GM18907 (cell line): ENCODE results near the gene SLX4IP.

Experiments
- ATAC-seq: cut with Tn5 transposase; IDR thresholded peaks from one replicate; pipeline ENCODE4 v1.9.1; 2021; ENCODE audit warnings: mild to moderate bottlenecking, moderate library complexity; ENCODE audit not compliant: unreplicated experiment

SLX4IP gene

GRCh38 chr20:10625641-10626040 is 190.5 kb downstream of the SLX4IP start:
- no peak for ATAC-seq

GRCh38 chr20:10626896-10627295 is 191.8 kb downstream of the SLX4IP start:
- no peak for ATAC-seq

DNA sequence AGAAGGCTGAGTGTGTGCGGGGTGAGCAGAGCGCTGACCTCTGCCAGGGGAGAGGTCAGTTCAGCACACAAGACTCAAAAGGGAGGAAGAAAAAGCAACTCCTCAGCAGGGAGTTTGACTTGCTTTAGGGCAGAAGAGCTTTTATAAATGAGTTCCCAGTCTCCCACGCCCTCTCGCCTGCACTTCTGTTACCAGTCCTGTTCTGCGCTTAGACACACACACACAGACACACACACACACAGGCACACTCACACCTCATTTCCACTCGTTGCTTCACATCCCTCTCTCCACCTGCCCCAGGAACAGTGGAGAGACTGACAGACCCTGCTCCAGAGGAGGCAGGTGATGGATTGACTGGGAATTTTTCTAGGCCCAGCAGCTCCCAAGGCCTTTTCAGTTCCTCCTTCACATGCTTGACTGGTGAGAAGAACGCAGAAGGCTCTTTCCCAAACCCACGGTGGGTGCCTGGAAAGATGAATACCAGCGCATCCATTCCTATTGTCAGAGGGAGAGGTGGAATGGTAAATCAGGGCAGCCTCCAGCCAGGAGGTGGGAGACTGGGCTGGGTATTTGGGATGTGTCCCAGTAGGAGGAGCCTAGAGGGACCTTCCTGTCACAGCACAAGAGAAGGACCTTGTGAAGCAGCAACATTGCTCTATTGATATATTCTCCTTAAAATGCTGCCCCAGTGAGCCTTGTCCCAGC is 195.0 kb downstream of the SLX4IP start:
- ATAC-seq = no peak

- no peak for ATAC-seq
These were observed 196.0 kb downstream of the SLX4IP start for GRCh38 chr20:10631126-10631525.

DNA sequence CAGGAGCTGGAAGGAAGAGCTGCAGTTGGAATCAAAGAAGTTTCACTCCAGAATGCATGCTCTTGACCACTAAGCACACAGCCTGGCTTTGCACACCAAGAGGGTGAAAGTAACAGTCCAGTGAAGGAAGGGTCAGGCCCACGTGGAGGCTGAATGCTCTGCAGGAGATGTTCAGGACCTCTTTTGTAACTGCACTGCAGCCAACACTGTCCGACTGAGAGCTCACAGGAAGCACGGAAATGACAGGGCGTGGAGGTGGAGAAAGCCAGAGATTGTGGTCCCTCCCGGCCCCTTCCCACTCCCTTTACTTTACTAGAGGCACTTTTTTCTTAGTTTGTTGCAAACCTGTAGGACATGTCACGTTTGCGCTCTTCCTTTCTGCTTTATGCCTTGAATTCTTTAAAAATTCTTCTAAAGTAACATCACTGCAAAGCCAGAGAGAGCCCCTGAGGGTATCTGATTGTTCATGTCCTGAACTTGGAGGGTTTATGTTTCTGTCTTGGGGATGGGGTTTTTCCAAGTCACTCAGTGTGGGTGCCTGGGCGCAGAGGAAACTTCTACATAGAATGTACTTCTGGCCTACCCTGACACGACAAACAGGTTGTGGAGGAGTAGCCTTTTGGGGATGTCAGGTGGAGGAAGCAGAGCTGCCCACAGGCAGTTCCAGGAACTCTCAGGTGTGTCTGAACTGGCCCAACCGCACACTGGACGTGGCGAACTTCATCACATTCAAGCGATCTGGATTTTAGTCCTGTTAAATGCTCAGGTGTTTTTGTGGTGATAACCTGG is 197.8 kb downstream of the SLX4IP start:
- ATAC-seq = no peak

DNA sequence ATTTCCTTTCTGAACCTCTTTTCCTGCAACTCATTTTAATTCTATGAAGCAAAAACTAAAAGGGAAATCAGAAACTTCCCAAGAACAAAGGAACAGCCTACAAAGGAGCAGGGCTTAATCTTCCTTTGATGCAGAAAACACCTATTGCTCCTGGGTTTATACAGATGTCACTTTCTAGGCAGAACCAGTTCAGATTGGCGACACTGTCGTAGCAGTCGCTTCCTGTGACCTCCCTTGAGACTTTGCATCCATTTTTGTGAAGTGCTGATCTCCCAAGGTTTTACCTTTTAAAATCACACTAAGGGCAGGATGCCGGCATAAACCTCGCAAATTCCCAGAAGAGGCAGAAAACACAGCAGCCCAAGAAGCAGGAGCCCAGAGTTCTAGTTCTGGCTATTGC is 198.6 kb downstream of the SLX4IP start:
- ATAC-seq = no peak

- no peak for ATAC-seq
These were observed 199.1 kb downstream of the SLX4IP start for GRCh38 chr20:10634211-10634610.

GRCh38 chr20:10634683-10635411 is 199.7 kb downstream of the SLX4IP start:
- no peak for ATAC-seq

DNA sequence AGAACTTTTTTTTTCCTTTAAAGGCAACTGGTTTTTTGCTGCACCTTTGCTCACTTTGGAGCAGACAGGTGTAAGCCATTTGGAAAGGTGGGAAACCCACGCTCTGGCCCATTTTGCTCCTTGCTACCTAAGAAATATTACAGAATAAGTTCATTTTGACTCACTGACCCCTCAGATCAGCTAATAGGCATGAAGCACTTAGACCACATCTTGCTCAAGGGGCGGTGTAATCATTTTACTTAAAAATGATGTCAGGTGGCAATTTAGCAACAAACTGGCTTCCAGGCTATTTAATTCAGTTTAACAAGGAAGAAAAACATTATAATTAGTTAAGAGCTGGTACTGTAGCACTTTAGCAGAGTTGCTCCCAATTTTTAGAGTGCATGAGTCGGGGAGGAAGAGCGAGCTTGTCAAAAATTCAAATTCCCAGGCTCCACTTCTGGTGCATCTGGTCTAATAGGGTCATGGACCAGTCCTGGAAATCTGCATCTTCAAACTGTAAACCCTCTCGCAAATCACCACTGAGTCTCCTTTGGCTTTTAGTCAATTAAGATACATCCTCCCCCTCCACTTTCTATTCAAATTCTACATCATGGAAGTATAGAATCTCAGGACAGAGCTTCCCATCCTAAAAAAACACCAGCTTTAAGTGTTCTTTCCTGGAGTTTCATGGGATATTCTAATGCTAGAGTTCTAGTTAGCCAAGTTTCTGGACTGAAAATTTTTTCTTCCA is 200.5 kb downstream of the SLX4IP start:
- no peak for ATAC-seq

GRCh38 chr20:10636326-10636818 is 201.3 kb downstream of the SLX4IP start:
- no peak for ATAC-seq

- ATAC-seq = no peak
These were observed 202.0 kb downstream of the SLX4IP start for GRCh38 chr20:10637031-10637559.

DNA sequence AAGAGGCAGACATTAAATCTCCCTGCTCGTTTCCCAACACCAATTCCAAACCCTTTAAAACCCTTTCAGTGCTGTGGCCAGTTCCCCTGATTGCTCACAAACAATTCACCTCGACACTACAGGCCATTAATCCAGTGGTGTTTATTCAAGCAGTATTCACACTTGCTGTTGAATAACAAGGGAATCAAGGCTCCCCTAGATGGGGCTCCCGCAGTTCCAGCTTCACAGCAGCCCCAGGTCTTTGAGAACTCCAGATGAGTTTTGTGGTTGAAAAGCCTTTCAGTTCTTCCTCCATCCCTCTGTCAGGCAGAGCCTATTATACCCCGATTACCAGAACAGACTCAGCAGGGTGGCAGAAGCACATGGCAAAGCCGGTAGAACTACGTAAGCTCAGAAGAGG is 202.5 kb downstream of the SLX4IP start:
- no peak for ATAC-seq

GRCh38 chr20:10639077-10639736 is 204.1 kb downstream of the SLX4IP start:
- ATAC-seq = no peak

- ATAC-seq = no peak
These were observed 204.8 kb downstream of the SLX4IP start for GRCh38 chr20:10639737-10640556.

- ATAC-seq = no peak
These were observed 205.8 kb downstream of the SLX4IP start for GRCh38 chr20:10640897-10641296.

DNA sequence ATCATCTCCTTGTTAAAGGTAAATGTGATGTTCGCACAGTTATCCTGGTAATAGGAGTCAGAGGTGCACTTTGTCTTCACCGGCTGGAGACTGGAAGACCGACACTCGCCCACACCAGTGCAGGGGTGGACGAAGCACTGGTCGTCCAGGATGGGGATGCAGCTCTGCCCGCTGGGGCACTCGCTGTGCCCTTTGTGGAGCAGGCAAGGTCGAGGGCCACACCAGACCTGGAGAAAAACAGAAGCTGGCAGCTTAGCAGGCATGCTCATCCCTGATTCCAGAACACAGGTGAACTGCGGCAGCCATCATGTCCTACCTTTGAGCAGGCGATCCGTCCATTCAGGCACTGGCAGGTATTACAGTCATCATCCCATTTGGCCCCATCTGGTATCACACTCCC is 206.4 kb downstream of the SLX4IP start:
- no peak for ATAC-seq

GRCh38 chr20:10641893-10642292 is 206.8 kb downstream of the SLX4IP start:
- no peak for ATAC-seq

DNA sequence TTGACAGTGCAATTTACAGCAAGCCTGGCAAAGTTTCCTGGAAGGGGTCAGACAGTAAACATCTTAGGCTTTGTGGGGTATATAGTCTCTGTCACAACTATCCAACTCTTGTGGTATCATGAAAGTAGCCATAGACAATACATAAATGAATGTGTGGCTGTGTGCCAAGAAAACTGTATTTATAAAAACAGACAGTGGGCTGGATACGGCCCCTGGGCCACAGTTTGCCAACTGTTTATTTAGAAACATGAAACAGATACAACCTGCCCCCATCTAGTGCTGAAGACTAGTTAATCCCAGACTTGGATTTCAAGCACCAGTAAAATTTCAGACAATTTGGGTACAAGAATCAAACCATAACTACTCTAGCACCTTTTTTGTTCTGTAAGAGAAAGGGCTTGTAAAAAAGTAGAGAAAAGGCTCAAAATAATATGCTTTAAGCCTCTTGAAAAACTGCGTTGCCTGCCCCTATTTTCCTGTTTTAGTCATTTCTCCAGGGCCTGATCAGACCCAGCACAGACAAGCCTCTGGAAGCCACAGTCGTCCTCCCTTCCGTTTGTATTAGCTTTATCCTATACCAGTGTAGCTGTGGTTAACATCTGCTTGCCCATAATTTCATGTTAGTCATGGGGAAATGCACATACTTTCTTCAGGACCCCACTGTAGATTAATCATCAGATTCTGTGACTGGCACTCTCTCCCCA is 207.9 kb downstream of the SLX4IP start:
- ATAC-seq = no peak

DNA sequence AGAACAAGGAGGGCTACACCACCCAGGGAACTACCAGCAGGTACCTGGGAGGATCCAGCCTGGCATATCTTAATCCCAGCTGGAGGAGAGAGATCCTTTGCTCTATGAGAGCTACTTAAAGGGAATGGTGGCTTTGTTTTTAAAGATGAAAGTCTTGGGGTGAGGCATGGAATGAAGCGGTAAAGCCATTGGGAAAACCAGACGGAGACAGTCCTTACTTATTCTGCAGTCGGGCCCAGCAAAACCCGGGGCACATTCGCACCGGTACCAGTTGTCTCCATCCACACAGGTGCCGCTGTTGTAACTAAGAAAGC is 208.4 kb downstream of the SLX4IP start:
- ATAC-seq = no peak
